Neutrophil (primary cell): ENCODE measurements around the gene HSPA2.
A peak's percentile ranks its signal among the peaks of the same experiment; 100 is the strongest.

Source experiments
- H3K27ac ChIP-seq: fragments of 200-600 bp; sonication (generic); 2 replicates; pipeline ENCODE4 v1.5.1; 2016; ENCODE audit warnings: mild to moderate bottlenecking, moderate library complexity
- H3K27me3 ChIP-seq: fragments of 200-600 bp; sonication (generic); 2 replicates; pipeline ENCODE4 v1.6.0; 2016; ENCODE audit warnings: mild to moderate bottlenecking
- H3K36me3 ChIP-seq: fragments of 200-600 bp; sonication (generic); 2 replicates; pipeline ENCODE4 v1.5.1; 2017
- H3K4me1 ChIP-seq, 2 experiments: fragments of 200-600 bp in 1 of 2; sonication (generic) in 1 of 2; 1 replicate in 1 of 2; 2 replicates in 1 of 2; pipeline versions ENCODE4 v1.5.1 to v1.6.1; 2013 to 2016; ENCODE audit warnings: low read depth in 1 of 2, low read length in 1 of 2, mild to moderate bottlenecking in 1 of 2, moderate library complexity in 1 of 2; ENCODE audit not compliant: control insufficient read depth in 1 of 2, insufficient read depth in 1 of 2
- H3K4me3 ChIP-seq, 2 experiments: fragments of 200-600 bp in 1 of 2; sonication (generic) in 1 of 2; 1 replicate in 1 of 2; 2 replicates in 1 of 2; pipeline ENCODE4 v1.5.1; 2013 to 2016; ENCODE audit warnings: low read depth in 1 of 2, low read length in 1 of 2, mild to moderate bottlenecking in 1 of 2, moderate library complexity in 1 of 2
- H3K9me3 ChIP-seq: fragments of 200-600 bp; sonication (generic); 2 replicates; pipeline ENCODE4 v1.5.1; 2016
- CTCF ChIP-seq: fragments of 200-600 bp; sonication (generic); IDR thresholded peaks from 2 replicates; pipeline ENCODE4 v1.5.1; 2016; ENCODE audit warnings: antibody characterized with exemption

The HSPA2 gene

GRCh38 chr14:64540208-64541202, at the start of gene HSPA2:
Gene HSPA2, plus strand, starts transcription at chr14:64540741. Its CDS starts 109 bp downstream, at chr14:64540850.
- peaks cover 82% of the 10 kb centered on the region for H3K27me3 ChIP-seq
- peak within 1 kb of the TSS; percentile 47 for H3K27ac ChIP-seq
- peaks cover 30 to 35% of the 10 kb centered on the region in 2 experiments for H3K4me1 ChIP-seq
- peaks cover 8% of the 10 kb centered on the region for H3K9me3 ChIP-seq
- peak; percentile 94 for TF ChIP-seq CTCF
- H3K36me3 ChIP-seq, result no peaks in the 10 kb centered on the region
- peak within 1 kb of the TSS; percentile 77 to 91 for H3K4me3 ChIP-seq

- Histone ChIP-seq H3K36me3 (no peaks in the 10 kb centered on the region), H3K4me3 (no peak overlapping the region), H3K27me3 (no peaks in the 10 kb centered on the region), H3K27ac (no peak overlapping the region), H3K4me1 (no peaks in the 10 kb centered on the region), H3K9me3 (no peaks in the 10 kb centered on the region)
- TF ChIP-seq CTCF, result no peak
Measured at GRCh38 chr14:64491637-64492036, 48.9 kb upstream of the HSPA2 start.

- Histone ChIP-seq H3K4me3 (no peak overlapping the region), H3K9me3 (no peaks in the 10 kb centered on the region), H3K27ac (no peak overlapping the region), H3K36me3 (no peaks in the 10 kb centered on the region), H3K27me3 (no peaks in the 10 kb centered on the region), H3K4me1 (no peaks in the 10 kb centered on the region)
- no peak for TF ChIP-seq CTCF
Measured at GRCh38 chr14:64493455-64493854, 47.1 kb upstream of the HSPA2 start.

- Histone ChIP-seq H3K27ac (no peak overlapping the region), H3K9me3 (no peaks in the 10 kb centered on the region), H3K4me3 (no peak overlapping the region), H3K36me3 (no peaks in the 10 kb centered on the region), H3K27me3 (no peaks in the 10 kb centered on the region), H3K4me1 (no peaks in the 10 kb centered on the region)
- no peak for TF ChIP-seq CTCF
Measured at GRCh38 chr14:64495252-64495651, 45.3 kb upstream of the HSPA2 start.

- no peaks in the 10 kb centered on the region for H3K9me3 ChIP-seq
- H3K4me3 ChIP-seq, result no peak overlapping the region
- no peak for TF ChIP-seq CTCF
- H3K27ac ChIP-seq, result no peak overlapping the region
- H3K27me3 ChIP-seq, result peaks cover 8% of the 10 kb centered on the region
- no peaks in the 10 kb centered on the region for H3K36me3 ChIP-seq
- H3K4me1 ChIP-seq, result no peaks in the 10 kb centered on the region
Measured at GRCh38 chr14:64496764-64497163, 43.8 kb upstream of the HSPA2 start.
